Medulla oblongata (tissue), 1 donor: ENCODE measurements around the gene IKBKE.

Source experiments
- DNase-seq: peaks from one replicate; pipeline ENCODE4 v3.0.0-alpha.2; 2015; ENCODE audit errors: extremely low spot score

Gene IKBKE

GRCh38 chr1:206469933-206470691 lies at the start of gene IKBKE:
Gene IKBKE, plus strand, starts transcription at chr1:206470476. Its CDS starts 2,752 bp downstream, at chr1:206473228.
- DNase-seq: peak; percentile 80

GRCh38 chr1:206421616-206422340 lies 48.5 kb upstream of the IKBKE start:
- no peak for DNase-seq

- no peak for DNase-seq
Measured at GRCh38 chr1:206422525-206422924, 47.8 kb upstream of the IKBKE start.

- DNase-seq: no peak
Measured at GRCh38 chr1:206427291-206427690, 43.0 kb upstream of the IKBKE start.

- DNase-seq: no peak
Measured at GRCh38 chr1:206429421-206429820, 40.9 kb upstream of the IKBKE start.

GRCh38 chr1:206430031-206430983 lies 40.0 kb upstream of the IKBKE start:
- DNase-seq: no peak

GRCh38 chr1:206435445-206435844 lies 34.8 kb upstream of the IKBKE start:
- DNase-seq: no peak

GRCh38 chr1:206438554-206438953 lies 31.7 kb upstream of the IKBKE start:
- DNase-seq: no peak

- no peak for DNase-seq
Measured at GRCh38 chr1:206439205-206439604, 31.1 kb upstream of the IKBKE start.

- no peak for DNase-seq
Measured at GRCh38 chr1:206441336-206441967, 28.8 kb upstream of the IKBKE start.

- DNase-seq: no peak
Measured at GRCh38 chr1:206442101-206442500, 28.2 kb upstream of the IKBKE start.

- no peak for DNase-seq
Measured at GRCh38 chr1:206445116-206445515, 25.2 kb upstream of the IKBKE start.

GRCh38 chr1:206445911-206446356 lies 24.3 kb upstream of the IKBKE start:
- DNase-seq: no peak

- DNase-seq: no peak
Measured at GRCh38 chr1:206446688-206447421, 23.4 kb upstream of the IKBKE start.

- DNase-seq: no peak
Measured at GRCh38 chr1:206447422-206447765, 22.9 kb upstream of the IKBKE start.

GRCh38 chr1:206447792-206448191 lies 22.5 kb upstream of the IKBKE start:
- DNase-seq: no peak

GRCh38 chr1:206448471-206448870 lies 21.8 kb upstream of the IKBKE start:
- DNase-seq: no peak

- no peak for DNase-seq
Measured at GRCh38 chr1:206449565-206449964, 20.7 kb upstream of the IKBKE start.

GRCh38 chr1:206450281-206450680 lies 20.0 kb upstream of the IKBKE start:
- no peak for DNase-seq

- peak; percentile 37 for DNase-seq
Measured at GRCh38 chr1:206451134-206451686, 19.1 kb upstream of the IKBKE start.

GRCh38 chr1:206453111-206453510 lies 17.2 kb upstream of the IKBKE start:
- DNase-seq: no peak
